Activated CD8-positive, alpha-beta memory T cell treated with anti-CD3 and anti-CD28 coated beads, Interleukin-2, amount 50 U/mL, for 4 hours (primary cell): ENCODE data around the gene SLX9.

Experiments
- DNase-seq: peaks from one replicate; pipeline ENCODE4 v3.0.0-alpha.2; 2020

Gene SLX9

GRCh38 chr21:44994047-44994694 is 54.3 kb downstream of the SLX9 start:
- DNase-seq = no peak

- no peak for DNase-seq
These were observed 55.0 kb downstream of the SLX9 start for GRCh38 chr21:44994695-44995342.

- no peak for DNase-seq
These were observed 55.6 kb downstream of the SLX9 start for GRCh38 chr21:44995343-44995941.

- no peak for DNase-seq
These were observed 56.3 kb downstream of the SLX9 start for GRCh38 chr21:44996096-44996495.

- DNase-seq = no peak
These were observed 56.7 kb downstream of the SLX9 start for GRCh38 chr21:44996501-44996921.

GRCh38 chr21:44996983-44997936 is 57.4 kb downstream of the SLX9 start:
- no peak for DNase-seq

GRCh38 chr21:44998086-44998620 is 58.3 kb downstream of the SLX9 start:
- DNase-seq = no peak

GRCh38 chr21:44998621-44999427 is 59.0 kb downstream of the SLX9 start:
- DNase-seq = no peak

GRCh38 chr21:44999428-44999971 is 59.7 kb downstream of the SLX9 start:
- DNase-seq = no peak

- no peak for DNase-seq
These were observed 60.3 kb downstream of the SLX9 start for GRCh38 chr21:44999972-45000636.

- DNase-seq = no peak
These were observed 60.9 kb downstream of the SLX9 start for GRCh38 chr21:45000637-45001133.

- no peak for DNase-seq
These were observed 61.6 kb downstream of the SLX9 start for GRCh38 chr21:45001134-45002095.

- peak; percentile 10 for DNase-seq
These were observed 62.8 kb downstream of the SLX9 start for GRCh38 chr21:45002381-45003204.

GRCh38 chr21:45003331-45004058 is 63.7 kb downstream of the SLX9 start:
- no peak for DNase-seq

- DNase-seq = peak; percentile 14
These were observed 64.2 kb downstream of the SLX9 start for GRCh38 chr21:45004059-45004422.

- DNase-seq = peak; percentile 28
These were observed 64.8 kb downstream of the SLX9 start for GRCh38 chr21:45004481-45005247.

- DNase-seq = no peak
These were observed 66.8 kb downstream of the SLX9 start for GRCh38 chr21:45006536-45007095.
